Tibial nerve (tissue), 4 donors: Measurements from ENCODE around the gene PRRT4. TPM values are rescaled to one million over a fixed set of nuclear protein-coding genes. Genes with fewer than 3 reads are reported as not detected.

Source experiments
- small RNA-seq: library from RNA; depleted of rRNA; stranded (forward); fragments of <200 nt; gene quantifications from one replicate; pipeline ENCODE3, GENCODE V24; 2016
- total RNA-seq, 4 donors: library from RNA; depleted of rRNA; stranded (reverse); fragments of >200 nt; gene quantifications; one replicate each; pipeline ENCODE4 v1.1.0, GENCODE V29; 2016

PRRT4 gene
- total RNA-seq, 4 donors from 2014 or later: 0.78 to 6.6 (median 2.6) TPM

Small RNA genes lying within 50 kb of the gene (small RNA-seq; reads per million reads assigned to genes)
- not detected for gene RNU7-27P

Other genes with a start within 250 kb of the PRRT4 start
- gene LEP, start 120.4 kb downstream of the PRRT4 start, total RNA-seq: 10 to 100 TPM; 15.9 to 70.7 (median 40.5) TPM
- 10 to 100 TPM; 25.1 to 89.4 (median 51.0) TPM for gene RBM28, start 17.8 kb downstream of the PRRT4 start, total RNA-seq
- 100 to 1,000 TPM in 1 of 4 donors, 10 to 100 TPM in 3; 50.2 to 102 (median 74.0) TPM for gene IMPDH1, start 48.3 kb upstream of the PRRT4 start, total RNA-seq
- gene HILPDA, start 94.2 kb upstream of the PRRT4 start, total RNA-seq: 10 to 100 TPM; 32.4 to 64.2 (median 38.3) TPM
- gene METTL2B, start 115.1 kb upstream of the PRRT4 start, total RNA-seq: 10 to 100 TPM; 21.6 to 27.9 (median 24.1) TPM